Adrenal gland (tissue), 5 donors: ENCODE measurements around the gene GRIA3.

Experiments
- POLR2A ChIP-seq, 2 donors: fragments of 450-650 bp; IDR thresholded peaks; one replicate each; pipeline ENCODE4 v1.6.1; 2017; ENCODE audit warnings: antibody characterized with exemption in 2 of 2, mild to moderate bottlenecking in 2 of 2, moderate library complexity in 1 of 2
- TF ChIP-seq, protein P1 (sequence below), 6 experiments: fragments of 450-650 bp in 4 of 6; fragments of 200-600 bp in 2 of 6; sonication (generic) in 1 of 6; IDR thresholded peaks; 1 replicate in 5 of 6; 2 replicates in 1 of 6; pipeline versions ENCODE4 v1.5.1 to v1.8.0; 2016 to 2021; ENCODE audit warnings: antibody characterized with exemption in 6 of 6, mild to moderate bottlenecking in 2 of 6, moderate library complexity in 1 of 6
- donor health status: DM: no; HTN: no; CAD: no.

GRCh38 chrX:123432361-123433150 is 248.5 kb downstream of the GRIA3 start:
- TF ChIP-seq, protein P1, sequence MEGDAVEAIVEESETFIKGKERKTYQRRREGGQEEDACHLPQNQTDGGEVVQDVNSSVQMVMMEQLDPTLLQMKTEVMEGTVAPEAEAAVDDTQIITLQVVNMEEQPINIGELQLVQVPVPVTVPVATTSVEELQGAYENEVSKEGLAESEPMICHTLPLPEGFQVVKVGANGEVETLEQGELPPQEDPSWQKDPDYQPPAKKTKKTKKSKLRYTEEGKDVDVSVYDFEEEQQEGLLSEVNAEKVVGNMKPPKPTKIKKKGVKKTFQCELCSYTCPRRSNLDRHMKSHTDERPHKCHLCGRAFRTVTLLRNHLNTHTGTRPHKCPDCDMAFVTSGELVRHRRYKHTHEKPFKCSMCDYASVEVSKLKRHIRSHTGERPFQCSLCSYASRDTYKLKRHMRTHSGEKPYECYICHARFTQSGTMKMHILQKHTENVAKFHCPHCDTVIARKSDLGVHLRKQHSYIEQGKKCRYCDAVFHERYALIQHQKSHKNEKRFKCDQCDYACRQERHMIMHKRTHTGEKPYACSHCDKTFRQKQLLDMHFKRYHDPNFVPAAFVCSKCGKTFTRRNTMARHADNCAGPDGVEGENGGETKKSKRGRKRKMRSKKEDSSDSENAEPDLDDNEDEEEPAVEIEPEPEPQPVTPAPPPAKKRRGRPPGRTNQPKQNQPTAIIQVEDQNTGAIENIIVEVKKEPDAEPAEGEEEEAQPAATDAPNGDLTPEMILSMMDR (IDR thresholded peaks at IDR 0.05): no peak
- TF ChIP-seq POLR2A (IDR thresholded peaks at IDR 0.05): no peak
